GM12891 (cell line): ENCODE measurements around the gene ACTR1A.

Experiments
- POLR2A ChIP-seq: IDR thresholded peaks from 2 replicates; pipeline ENCODE4 v1.6.1; 2011; ENCODE audit warnings: low read depth, low read length, control low read depth
- POLR2AphosphoS5 ChIP-seq: IDR thresholded peaks from 2 replicates; pipeline ENCODE4 v1.6.1; 2011; ENCODE audit warnings: low read depth, low read length, control low read depth

GRCh38 chr10:102542800-102543418 lies 40.4 kb upstream of the ACTR1A start:
- no peak for TF ChIP-seq POLR2A
- no peak for TF ChIP-seq POLR2AphosphoS5
